Trophoblast cell (in vitro differentiated cells and primary cell): ENCODE measurements around the gene ATF7IP.

ENCODE experiments used
- DNase-seq, 2 donors: peaks; one replicate each; pipeline ENCODE4 v3.0.0-alpha.2; 2016
- H2AFZ ChIP-seq: 2 replicates; pipeline ENCODE4 v1.6.1; 2013; ENCODE audit warnings: low read length, moderate library complexity, mild to moderate bottlenecking; ENCODE audit not compliant: insufficient read depth, poor library complexity
- H2AK5ac ChIP-seq: 2 replicates; pipeline ENCODE4 v1.6.1; 2013; ENCODE audit warnings: mild to moderate bottlenecking, low read length
- H2BK120ac ChIP-seq: 2 replicates; pipeline ENCODE4 v1.6.1; 2013; ENCODE audit warnings: low read length, mild to moderate bottlenecking, moderate library complexity; ENCODE audit not compliant: insufficient read depth, poor library complexity
- H2BK12ac ChIP-seq: 2 replicates; pipeline ENCODE4 v1.6.1; 2013; ENCODE audit warnings: mild to moderate bottlenecking, low read length, moderate library complexity
- H2BK5ac ChIP-seq: 2 replicates; pipeline ENCODE4 v1.6.1; 2013; ENCODE audit warnings: low read length, low read depth, moderate library complexity, mild to moderate bottlenecking; ENCODE audit not compliant: poor library complexity
- H3K14ac ChIP-seq: 2 replicates; pipeline ENCODE4 v1.6.1; 2013; ENCODE audit warnings: mild to moderate bottlenecking, low read length
- H3K18ac ChIP-seq: 2 replicates; pipeline ENCODE4 v1.6.1; 2013; ENCODE audit warnings: mild to moderate bottlenecking, low read length
- H3K23ac ChIP-seq: 2 replicates; pipeline ENCODE4 v1.6.1; 2013; ENCODE audit warnings: low read length
- H3K27ac ChIP-seq: 2 replicates; pipeline ENCODE4 v1.5.1; 2013; ENCODE audit warnings: low read depth, mild to moderate bottlenecking, inconsistent platforms, low read length, moderate library complexity
- H3K27me3 ChIP-seq: 2 replicates; pipeline ENCODE4 v1.6.1; 2013; ENCODE audit warnings: inconsistent platforms, mild to moderate bottlenecking, low read length, moderate library complexity; ENCODE audit not compliant: insufficient read depth
- H3K36me3 ChIP-seq, 2 experiments: 1 replicate in 1 of 2; 2 replicates in 1 of 2; pipeline ENCODE4 v1.6.1; 2013; ENCODE audit warnings: low read length in 2 of 2, mild to moderate bottlenecking in 2 of 2, moderate library complexity in 1 of 2; ENCODE audit not compliant: insufficient read depth in 2 of 2, control insufficient read depth in 1 of 2
- H3K4ac ChIP-seq: 2 replicates; pipeline ENCODE4 v1.6.1; 2013; ENCODE audit warnings: low read depth, mild to moderate bottlenecking, low read length, moderate library complexity
- H3K4me1 ChIP-seq, 2 experiments: 1 replicate in 1 of 2; 2 replicates in 1 of 2; pipeline ENCODE4 v1.6.1; 2013; ENCODE audit warnings: low read length in 2 of 2, mild to moderate bottlenecking in 2 of 2, moderate library complexity in 1 of 2; ENCODE audit not compliant: insufficient read depth in 2 of 2, control insufficient read depth in 1 of 2
- H3K4me2 ChIP-seq: 2 replicates; pipeline ENCODE4 v1.6.1; 2013; ENCODE audit warnings: inconsistent platforms, mild to moderate bottlenecking, low read length, moderate library complexity
- H3K4me3 ChIP-seq: 2 replicates; pipeline ENCODE4 v1.5.1; 2013; ENCODE audit warnings: mild to moderate bottlenecking, low read depth, low read length, inconsistent platforms
- H3K79me1 ChIP-seq: one replicate; pipeline ENCODE4 v1.6.1; 2013; ENCODE audit warnings: low read length
- H3K79me2 ChIP-seq: 2 replicates; pipeline ENCODE4 v1.6.1; 2013; ENCODE audit warnings: low read length, mild to moderate bottlenecking; ENCODE audit not compliant: control insufficient read depth, insufficient read depth, poor library complexity
- H3K9ac ChIP-seq: 2 replicates; pipeline ENCODE4 v1.6.1; 2013; ENCODE audit warnings: mild to moderate bottlenecking, low read length
- H3K9me3 ChIP-seq: 2 replicates; pipeline ENCODE4 v1.6.1; 2013; ENCODE audit warnings: low read depth, mild to moderate bottlenecking, control low read depth, inconsistent platforms, low read length; ENCODE audit not compliant: insufficient read depth
- H4K12ac ChIP-seq: 2 replicates; pipeline ENCODE4 v1.6.1; 2013; ENCODE audit warnings: low read depth, mild to moderate bottlenecking, low read length, moderate library complexity
- H4K8ac ChIP-seq: 2 replicates; pipeline ENCODE4 v1.6.1; 2013; ENCODE audit warnings: low read depth, mild to moderate bottlenecking, low read length, moderate library complexity
- H4K91ac ChIP-seq: one replicate; pipeline ENCODE4 v1.6.1; 2013; ENCODE audit warnings: low read depth, mild to moderate bottlenecking, low read length, moderate library complexity
- WGBS: extraction: QIAGEN DNeasy Blood & Tissue Kit; methylation state at CpG from one replicate; pipeline ENCODE4 v1.1.7; 2013; ENCODE audit warnings: missing lambda C conversion rate; ENCODE audit not compliant: insufficient read length, insufficient coverage; ENCODE audit errors: extremely low coverage; 5-methylcytosine and 5-hydroxymethylcytosine counted together

ATF7IP gene

DNA sequence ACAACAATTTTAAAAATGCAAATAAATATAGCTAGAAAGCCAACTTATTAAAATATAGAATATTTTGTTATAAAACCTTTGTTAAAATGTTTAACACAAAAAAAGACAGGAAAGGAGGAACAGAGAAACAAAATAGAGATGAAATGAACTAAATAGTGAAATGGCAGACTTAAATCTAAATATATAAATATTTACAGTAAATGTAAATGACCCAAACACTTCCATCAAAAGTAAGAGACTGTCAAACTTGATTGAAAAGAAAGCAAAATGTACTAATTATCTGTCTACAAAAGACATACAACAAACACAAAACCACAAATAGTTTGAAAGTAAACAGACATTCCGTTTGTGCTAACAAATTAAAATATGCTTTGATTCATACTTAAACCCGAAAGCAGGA lies 160.5 kb downstream of the ATF7IP start:
- no peak overlapping the region for H3K9ac ChIP-seq

DNA sequence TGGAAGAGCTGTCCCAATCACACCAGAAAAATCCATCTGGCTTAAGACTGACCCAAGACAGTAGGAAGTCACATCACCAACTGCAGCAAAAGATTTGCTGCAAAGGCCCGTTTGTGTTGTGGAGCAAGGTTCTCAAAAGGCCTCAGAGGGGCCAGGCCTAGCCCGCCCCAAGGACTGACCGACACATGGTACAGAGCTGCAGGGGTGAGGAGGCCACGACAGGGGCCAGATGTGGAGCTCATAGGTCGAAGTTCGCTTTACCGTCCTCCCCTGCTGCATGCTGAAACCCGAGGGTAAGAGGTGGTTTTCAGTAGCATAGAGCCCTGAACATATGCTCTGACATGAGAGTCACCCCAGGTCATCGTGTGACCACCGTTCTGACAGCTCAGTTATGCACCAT lies 166.7 kb downstream of the ATF7IP start:
- no peak overlapping the region for H3K9ac ChIP-seq
- no CpG with 5 or more reads among the region's 10 CpGs for WGBS

More for the DNA sequence above, 160.5 kb downstream of the ATF7IP start:
- H3K14ac ChIP-seq = no peak overlapping the region
- H3K4me1 ChIP-seq = no peaks in the 10 kb centered on the region
- no peak overlapping the region for H4K12ac ChIP-seq
- no CpG with 5 or more reads among the region's 2 CpGs for WGBS
- no peak overlapping the region for H3K4me3 ChIP-seq
- no peak overlapping the region for H2AK5ac ChIP-seq
- H3K79me1 ChIP-seq = no peaks in the 10 kb centered on the region
- no peak overlapping the region for H4K91ac ChIP-seq
- no peak for DNase-seq
- no peaks in the 10 kb centered on the region for H3K79me2 ChIP-seq
- no peak overlapping the region for H3K18ac ChIP-seq
- no peak overlapping the region for H2BK120ac ChIP-seq
- no peak overlapping the region for H2BK12ac ChIP-seq
- no peaks in the 10 kb centered on the region for H3K27me3 ChIP-seq
- H3K23ac ChIP-seq = no peak overlapping the region
- no peak overlapping the region for H2BK5ac ChIP-seq
- no peak overlapping the region for H4K8ac ChIP-seq
- H3K36me3 ChIP-seq = peaks cover 0 to 2% of the 10 kb centered on the region in 2 experiments
- no peak overlapping the region for H3K27ac ChIP-seq
- no peak overlapping the region for H3K4me2 ChIP-seq
- peaks cover 5% of the 10 kb centered on the region for H3K9me3 ChIP-seq
- H3K4ac ChIP-seq = no peak overlapping the region
- no peak overlapping the region for H2AFZ ChIP-seq

DNA sequence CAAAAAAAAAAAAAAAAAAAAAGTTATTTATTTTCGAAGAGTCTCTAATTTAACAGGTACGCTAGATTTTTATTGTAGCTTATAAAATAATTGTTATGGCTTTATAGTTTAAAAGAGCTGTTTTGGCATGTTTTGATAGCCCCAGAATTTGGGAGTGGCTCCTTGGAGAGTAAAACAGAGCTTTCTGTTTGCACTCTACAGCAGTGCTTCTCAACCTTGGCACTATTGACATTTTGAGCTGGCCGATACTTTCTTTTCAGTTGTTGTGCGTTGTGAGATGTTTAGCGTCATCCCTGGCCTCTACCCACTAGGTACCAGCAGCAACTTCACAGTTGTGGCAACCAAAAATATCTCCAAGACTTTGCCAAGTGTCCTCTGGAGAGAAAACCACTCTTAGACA lies 171.6 kb downstream of the ATF7IP start:
- no peak overlapping the region for H3K14ac ChIP-seq
- H3K36me3 ChIP-seq = no peaks in the 10 kb centered on the region
- H2AFZ ChIP-seq = no peak overlapping the region
- no peak overlapping the region for H2BK12ac ChIP-seq
- no peak for DNase-seq
- H3K4me1 ChIP-seq = no peaks in the 10 kb centered on the region
- H3K4ac ChIP-seq = no peak overlapping the region
- no peak overlapping the region for H2BK120ac ChIP-seq
- H3K27me3 ChIP-seq = no peaks in the 10 kb centered on the region
- no peak overlapping the region for H3K18ac ChIP-seq
- no peak overlapping the region for H4K91ac ChIP-seq
- no peak overlapping the region for H2AK5ac ChIP-seq
- H4K12ac ChIP-seq = no peak overlapping the region
- no peak overlapping the region for H3K9ac ChIP-seq
- WGBS = no CpG with 5 or more reads among the region's 5 CpGs
- H3K79me2 ChIP-seq = no peaks in the 10 kb centered on the region
- H4K8ac ChIP-seq = no peak overlapping the region
- H3K23ac ChIP-seq = no peak overlapping the region
- no peak overlapping the region for H3K4me2 ChIP-seq
- no peak overlapping the region for H3K4me3 ChIP-seq
- H3K27ac ChIP-seq = no peak overlapping the region
- no peak overlapping the region for H2BK5ac ChIP-seq
- no peaks in the 10 kb centered on the region for H3K9me3 ChIP-seq
- H3K79me1 ChIP-seq = no peaks in the 10 kb centered on the region

More for the DNA sequence above, 166.7 kb downstream of the ATF7IP start:
- Histone ChIP-seq H3K79me2 (no peaks in the 10 kb centered on the region), H3K4me2 (no peak overlapping the region), H3K4ac (no peak overlapping the region), H3K79me1 (no peaks in the 10 kb centered on the region), H2AFZ (no peak overlapping the region), H3K23ac (no peak overlapping the region), H4K91ac (no peak overlapping the region), H3K27ac (no peak overlapping the region), H4K12ac (no peak overlapping the region), H2BK12ac (no peak overlapping the region), H2AK5ac (no peak overlapping the region), H3K27me3 (no peaks in the 10 kb centered on the region), H2BK120ac (no peak overlapping the region), H3K18ac (no peak overlapping the region), H3K4me3 (no peak overlapping the region), H2BK5ac (no peak overlapping the region), H3K4me1 (no peaks in the 10 kb centered on the region), H3K14ac (no peak overlapping the region), H4K8ac (no peak overlapping the region), H3K9me3 (no peaks in the 10 kb centered on the region), H3K36me3 (no peaks in the 10 kb centered on the region)
- no peak for DNase-seq

DNA sequence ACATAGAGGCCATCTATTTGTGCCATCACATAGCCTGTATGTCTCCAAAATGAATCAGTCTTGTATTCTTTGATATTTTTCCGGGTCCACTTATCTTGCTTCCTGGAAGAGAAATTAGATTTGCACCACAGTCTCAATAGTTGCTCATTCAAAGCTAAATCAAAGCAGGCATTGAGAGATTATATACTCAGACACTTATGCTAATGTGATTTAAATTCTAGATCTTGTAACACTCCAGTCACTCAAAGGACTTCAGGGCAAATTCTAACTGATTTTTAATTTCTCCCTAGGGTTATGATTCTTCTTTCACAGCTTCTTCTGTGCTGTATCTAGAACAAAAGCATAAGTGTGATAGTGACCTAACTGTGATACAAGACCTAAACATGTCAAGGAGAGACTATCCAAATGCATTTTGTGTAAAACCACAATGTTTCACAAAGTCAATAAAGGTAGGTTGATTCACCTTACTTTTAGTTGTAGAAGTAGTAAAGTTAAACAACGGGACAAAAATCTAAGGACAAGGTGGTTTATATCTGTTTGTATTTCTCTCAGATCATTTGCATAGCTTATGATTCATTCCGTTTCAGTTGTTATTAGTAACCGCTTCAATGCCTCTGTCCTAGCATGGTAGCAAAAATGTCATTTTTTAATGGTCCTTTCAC lies 175.4 kb downstream of the ATF7IP start:
- Histone ChIP-seq H4K91ac (no peak overlapping the region), H4K12ac (no peak overlapping the region), H2BK12ac (no peak overlapping the region), H3K14ac (no peak overlapping the region), H3K18ac (no peak overlapping the region), H3K79me2 (no peaks in the 10 kb centered on the region), H3K4me2 (no peak overlapping the region), H3K9me3 (no peaks in the 10 kb centered on the region), H3K4me3 (no peak overlapping the region), H3K23ac (no peak overlapping the region), H3K27ac (no peak overlapping the region), H3K79me1 (no peaks in the 10 kb centered on the region), H3K9ac (no peak overlapping the region), H4K8ac (no peak overlapping the region), H2AFZ (no peak overlapping the region), H2BK120ac (no peak overlapping the region), H2AK5ac (no peak overlapping the region), H3K36me3 (no peaks in the 10 kb centered on the region), H2BK5ac (no peak overlapping the region), H3K4ac (no peak overlapping the region), H3K27me3 (no peaks in the 10 kb centered on the region), H3K4me1 (no peaks in the 10 kb centered on the region)
- no peak for DNase-seq
- WGBS = no CpG with 5 or more reads among the region's 4 CpGs
